Tibial artery (tissue), 4 donors: ENCODE results near the gene OXGR1.

ENCODE experiments used
- DNase-seq, 2 donors: peaks; one replicate each; pipeline ENCODE4 v3.0.0-alpha.2; 2019
- H3K27ac ChIP-seq, 2 donors: fragments of 200-600 bp; sonication (generic) in 1 of 2; 1 replicate in 1 of 2; 2 replicates in 1 of 2; pipeline ENCODE4 v1.5.1; 2018 to 2019; ENCODE audit warnings: mild to moderate bottlenecking in 1 of 2
- H3K27me3 ChIP-seq, 2 donors: fragments of 200-600 bp; sonication (generic) in 1 of 2; one replicate each; pipeline versions ENCODE4 v1.5.1 to v1.6.0; 2016 to 2019
- H3K36me3 ChIP-seq, 3 donors: fragments of 200-600 bp; sonication (generic) in 2 of 3; one replicate each; pipeline ENCODE4 v1.5.1; 2016 to 2019; ENCODE audit warnings: mild to moderate bottlenecking in 2 of 3
- H3K4me1 ChIP-seq, 4 donors: fragments of 200-600 bp; sonication (generic) in 2 of 4; 1 replicate in 3 of 4; 2 replicates in 1 of 4; pipeline ENCODE4 v1.5.1; 2016 to 2019
- H3K4me3 ChIP-seq, 2 donors: fragments of 200-600 bp; sonication (generic) in 1 of 2; 1 replicate in 1 of 2; 2 replicates in 1 of 2; pipeline ENCODE4 v1.5.1; 2018 to 2019; ENCODE audit warnings: mild to moderate bottlenecking in 2 of 2
- H3K9me3 ChIP-seq, 3 donors: fragments of 200-600 bp; sonication (generic) in 1 of 3; one replicate each; pipeline ENCODE4 v1.5.1; 2016 to 2019
- intact Hi-C: fragments of 100-400 bp; cut with DNase I; formaldehyde crosslinking; loops from one replicate; pipeline ENCODE4 v1.15.0; 2023; ENCODE audit warnings: low total_unique reads
- TF ChIP-seq, protein P1 (sequence below), 2 experiments: fragments of 200-600 bp in 1 of 2; fragments of 450-650 bp in 1 of 2; IDR thresholded peaks; one replicate each; pipeline ENCODE4 v1.5.1; 2017 to 2019; ENCODE audit warnings: antibody characterized with exemption in 2 of 2, mild to moderate bottlenecking in 1 of 2, moderate library complexity in 1 of 2

OXGR1 gene

GRCh38 chr13:97011446-97012131 is 17.3 kb upstream of the OXGR1 start:
- Histone ChIP-seq H3K27ac (no peak overlapping the region), H3K4me3 (no peak overlapping the region), H3K36me3 (no peaks in the 10 kb centered on the region), H3K4me1 (no peaks in the 10 kb centered on the region), H3K9me3 (no peaks in the 10 kb centered on the region), H3K27me3 (no peaks in the 10 kb centered on the region)
- no peak for DNase-seq
- intact Hi-C loops: no loop called here
- TF ChIP-seq, protein P1, sequence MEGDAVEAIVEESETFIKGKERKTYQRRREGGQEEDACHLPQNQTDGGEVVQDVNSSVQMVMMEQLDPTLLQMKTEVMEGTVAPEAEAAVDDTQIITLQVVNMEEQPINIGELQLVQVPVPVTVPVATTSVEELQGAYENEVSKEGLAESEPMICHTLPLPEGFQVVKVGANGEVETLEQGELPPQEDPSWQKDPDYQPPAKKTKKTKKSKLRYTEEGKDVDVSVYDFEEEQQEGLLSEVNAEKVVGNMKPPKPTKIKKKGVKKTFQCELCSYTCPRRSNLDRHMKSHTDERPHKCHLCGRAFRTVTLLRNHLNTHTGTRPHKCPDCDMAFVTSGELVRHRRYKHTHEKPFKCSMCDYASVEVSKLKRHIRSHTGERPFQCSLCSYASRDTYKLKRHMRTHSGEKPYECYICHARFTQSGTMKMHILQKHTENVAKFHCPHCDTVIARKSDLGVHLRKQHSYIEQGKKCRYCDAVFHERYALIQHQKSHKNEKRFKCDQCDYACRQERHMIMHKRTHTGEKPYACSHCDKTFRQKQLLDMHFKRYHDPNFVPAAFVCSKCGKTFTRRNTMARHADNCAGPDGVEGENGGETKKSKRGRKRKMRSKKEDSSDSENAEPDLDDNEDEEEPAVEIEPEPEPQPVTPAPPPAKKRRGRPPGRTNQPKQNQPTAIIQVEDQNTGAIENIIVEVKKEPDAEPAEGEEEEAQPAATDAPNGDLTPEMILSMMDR (IDR thresholded peaks at IDR 0.05): no peak

DNA sequence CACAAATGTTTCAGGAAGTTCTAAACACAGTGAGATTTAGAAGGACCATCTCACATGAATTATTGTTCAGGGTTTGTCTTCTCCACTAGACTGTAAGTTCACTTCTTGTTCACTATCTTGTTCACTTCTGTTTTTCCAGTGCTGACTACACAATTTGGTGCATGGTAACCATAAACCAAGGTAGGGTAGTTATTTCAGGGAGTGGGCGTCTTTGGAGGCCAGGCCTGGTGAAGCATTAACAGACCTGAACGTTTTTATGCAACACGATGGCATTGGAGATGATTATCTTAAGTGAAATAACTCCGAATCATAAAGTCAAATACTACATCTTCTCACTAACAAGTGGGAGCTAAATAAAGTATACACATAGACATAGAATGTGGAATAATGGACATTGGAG is 14.4 kb upstream of the OXGR1 start:
- intact Hi-C loops: no loop called here
- no peaks in the 10 kb centered on the region for H3K9me3 ChIP-seq
- H3K4me1 ChIP-seq: no peaks in the 10 kb centered on the region
- no peak overlapping the region for H3K27ac ChIP-seq
- no peaks in the 10 kb centered on the region for H3K27me3 ChIP-seq
- H3K4me3 ChIP-seq: no peak overlapping the region
- TF ChIP-seq, protein P1 (IDR thresholded peaks at IDR 0.05): no peak
- no peaks in the 10 kb centered on the region for H3K36me3 ChIP-seq
- DNase-seq: no peak

DNA sequence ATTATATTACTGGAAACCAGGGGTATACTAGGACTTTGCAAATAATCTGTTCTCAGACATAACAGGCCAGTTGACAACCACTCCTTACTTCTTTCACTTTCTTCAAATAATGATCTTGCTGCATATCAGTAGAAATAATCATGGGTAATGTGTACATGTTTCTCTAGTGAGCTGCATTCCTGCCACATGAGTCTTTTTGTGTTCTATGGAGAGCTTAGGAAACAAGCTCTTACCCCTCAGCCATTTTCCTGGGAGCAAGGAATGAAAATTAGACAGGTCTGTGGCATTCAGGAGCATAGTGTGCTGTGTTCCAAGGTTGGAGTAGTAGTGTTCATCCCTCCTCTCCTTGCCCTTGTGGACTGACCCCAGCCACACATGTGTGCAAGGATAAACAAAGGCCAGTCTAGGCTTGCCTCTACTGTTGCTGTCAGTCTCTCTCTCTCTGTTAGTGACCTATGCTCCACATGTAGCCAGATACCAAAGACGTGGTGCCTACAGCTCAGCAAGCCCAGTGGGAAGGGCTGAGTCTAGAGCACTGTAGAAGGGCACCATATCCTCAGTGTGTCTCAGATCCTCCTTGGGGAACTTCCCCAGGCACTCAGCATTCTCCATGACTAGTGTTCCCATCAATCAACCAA is 11.5 kb upstream of the OXGR1 start:
- Histone ChIP-seq H3K4me3 (no peak overlapping the region), H3K36me3 (no peaks in the 10 kb centered on the region), H3K4me1 (no peaks in the 10 kb centered on the region), H3K27ac (no peak overlapping the region), H3K9me3 (no peaks in the 10 kb centered on the region), H3K27me3 (no peaks in the 10 kb centered on the region)
- intact Hi-C loops: no loop called here
- TF ChIP-seq, protein P1 (IDR thresholded peaks at IDR 0.05): no peak
- no peak for DNase-seq

- H3K9me3 ChIP-seq: no peaks in the 10 kb centered on the region
- DNase-seq: no peak
- no peak overlapping the region for H3K27ac ChIP-seq
- no peak overlapping the region for H3K4me3 ChIP-seq
- intact Hi-C loops: no loop called here
- no peaks in the 10 kb centered on the region for H3K4me1 ChIP-seq
- TF ChIP-seq, protein P1 (IDR thresholded peaks at IDR 0.05): no peak
- no peaks in the 10 kb centered on the region for H3K36me3 ChIP-seq
- H3K27me3 ChIP-seq: no peaks in the 10 kb centered on the region
Measured at GRCh38 chr13:97004886-97005285, 10.6 kb upstream of the OXGR1 start.

GRCh38 chr13:97004096-97004876 is 10.0 kb upstream of the OXGR1 start:
- no peaks in the 10 kb centered on the region for H3K9me3 ChIP-seq
- no peaks in the 10 kb centered on the region for H3K27me3 ChIP-seq
- TF ChIP-seq, protein P1 (IDR thresholded peaks at IDR 0.05): no peak
- no peaks in the 10 kb centered on the region for H3K4me1 ChIP-seq
- H3K4me3 ChIP-seq: no peak overlapping the region
- no peak for DNase-seq
- intact Hi-C loops: no loop called here
- H3K27ac ChIP-seq: no peak overlapping the region
- H3K36me3 ChIP-seq: no peaks in the 10 kb centered on the region
